ENCODE data around the gene GPSM1.
A peak's percentile ranks its signal among the peaks of the same experiment; 100 is the strongest.

Gene GPSM1

DNA sequence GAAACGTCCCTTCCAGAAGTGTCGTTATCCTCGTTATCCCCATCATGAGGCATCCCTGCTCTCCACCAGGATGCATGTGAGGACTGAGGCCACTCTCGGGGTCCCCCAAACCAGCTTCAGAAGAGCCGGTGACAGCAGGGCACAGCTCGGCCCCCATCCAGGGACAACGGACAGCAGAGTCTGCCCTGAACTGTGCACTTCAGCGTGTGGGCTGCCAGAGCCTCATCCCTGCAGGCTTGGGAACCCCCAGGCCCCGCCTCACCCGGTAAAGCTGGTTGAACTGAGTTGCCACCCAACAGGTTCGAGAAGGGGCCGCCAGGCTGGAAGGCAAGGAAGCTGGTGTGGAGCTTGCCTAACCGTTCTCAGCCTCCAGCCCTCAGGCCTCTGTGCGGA lies 46.8 kb downstream of the GPSM1 start:
- intact Hi-C loops (cut with DNase I) = no loop called here
- no peak for DNase-seq

GRCh38 chr9:136375096-136375495 lies 47.8 kb downstream of the GPSM1 start:
- DNase-seq = no peak
- intact Hi-C loops (cut with DNase I) = no loop called here

DNA sequence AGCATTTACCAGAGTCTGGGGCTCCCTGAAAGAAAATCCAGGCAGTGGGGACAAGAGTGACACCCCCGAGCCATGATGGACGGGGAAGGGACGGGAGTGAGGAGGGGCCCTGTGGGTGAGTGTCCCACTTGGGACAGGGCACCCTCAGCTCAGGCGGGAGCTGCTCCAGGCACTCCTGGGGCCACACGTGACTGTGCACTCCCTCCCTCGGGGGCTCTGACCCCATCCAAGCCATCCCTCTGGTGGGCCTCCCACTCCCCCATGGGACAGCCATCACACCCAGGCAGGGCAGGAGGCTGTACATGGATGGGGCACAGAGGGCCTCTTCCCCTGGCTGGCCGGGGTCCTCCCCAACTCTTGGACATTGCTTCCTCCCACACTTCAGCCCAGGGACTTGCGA lies 49.1 kb downstream of the GPSM1 start:
- DNase-seq = no peak
- intact Hi-C loops (cut with DNase I) = no loop called here

GRCh38 chr9:136377341-136378169 lies 50.2 kb downstream of the GPSM1 start:
- intact Hi-C loops (cut with DNase I) = no loop called here
- peak in 4 of 42 donors; percentile 32 to 61 (median 48) for DNase-seq

GRCh38 chr9:136378170-136379002 lies 51.0 kb downstream of the GPSM1 start:
- intact Hi-C loops (cut with DNase I) = no loop called here
- DNase-seq = no peak

GRCh38 chr9:136379003-136379287 lies 51.6 kb downstream of the GPSM1 start:
- intact Hi-C loops (cut with DNase I) = no loop called here
- DNase-seq = no peak

- no peak for DNase-seq
Measured at GRCh38 chr9:136379401-136379800, 52.1 kb downstream of the GPSM1 start.

DNA sequence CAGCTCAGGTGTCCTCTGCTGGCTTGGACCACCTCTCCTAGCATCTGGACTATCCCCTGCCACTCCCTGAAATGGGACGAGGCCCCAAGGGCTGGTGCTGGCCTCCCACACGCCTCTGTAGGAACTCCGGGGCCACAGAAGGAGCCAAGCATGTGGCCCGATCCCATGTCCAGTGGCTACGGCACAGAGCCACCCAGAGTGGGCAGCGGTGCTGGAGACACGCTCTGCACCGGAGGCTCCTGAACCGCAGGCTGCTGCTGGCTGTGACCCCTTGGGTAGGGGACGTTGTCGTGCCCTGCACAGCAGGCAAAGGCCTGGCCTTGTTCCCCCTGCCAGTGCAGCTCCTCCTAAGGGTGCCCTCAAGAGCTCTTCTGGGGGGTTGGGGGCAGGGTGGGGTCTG lies 52.6 kb downstream of the GPSM1 start:
- intact Hi-C loops (cut with DNase I) = no loop called here
- no peak for DNase-seq

More at GRCh38 chr9:136379401-136379800, 52.1 kb downstream of the GPSM1 start:
- intact Hi-C loops (cut with DNase I) = no loop called here

DNA sequence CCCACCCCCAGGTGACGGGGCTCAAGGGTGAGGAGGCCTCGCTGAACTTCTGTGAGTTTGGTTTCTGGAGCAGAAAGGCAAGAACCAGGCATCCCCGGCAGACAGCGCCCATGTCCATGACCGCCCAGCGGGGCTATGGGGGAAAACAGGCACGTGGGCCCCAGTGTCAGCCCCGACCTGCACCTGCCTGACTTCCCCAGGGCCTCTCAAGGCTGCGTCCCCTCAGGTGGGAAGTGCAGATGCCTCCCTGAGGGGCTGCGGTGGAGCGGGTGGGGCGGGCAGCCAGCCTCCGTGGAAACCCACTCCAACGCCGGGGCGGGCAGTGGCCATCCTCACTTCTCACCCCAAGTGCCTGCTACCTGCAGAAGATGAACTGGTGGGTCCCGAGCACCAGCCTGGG lies 53.0 kb downstream of the GPSM1 start:
- intact Hi-C loops (cut with DNase I) = no loop called here
- DNase-seq = no peak

DNA sequence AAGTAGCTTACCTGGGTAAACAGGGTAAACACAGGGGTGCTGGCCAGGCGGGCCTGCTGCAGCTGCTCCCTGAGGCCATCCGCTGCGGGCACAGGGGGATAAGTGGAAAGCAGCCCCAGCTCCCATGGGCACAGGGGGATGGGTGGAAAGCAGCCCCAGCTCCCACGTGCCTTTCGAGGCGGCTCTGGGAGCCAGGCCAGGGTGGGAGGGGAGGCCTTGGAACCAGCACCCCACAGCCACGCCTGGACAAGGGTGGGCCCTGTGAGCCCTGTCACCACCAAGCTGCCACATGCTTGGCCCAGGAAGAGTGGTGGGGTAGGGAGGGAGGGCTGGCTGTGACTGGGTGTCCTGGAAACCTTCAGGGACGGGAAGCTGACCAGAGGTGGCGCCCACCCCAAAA lies 54.0 kb downstream of the GPSM1 start:
- peak in 9 of 42 donors; percentile 25 to 54 (median 37) for DNase-seq
- intact Hi-C loops (cut with DNase I) = no loop called here

DNA sequence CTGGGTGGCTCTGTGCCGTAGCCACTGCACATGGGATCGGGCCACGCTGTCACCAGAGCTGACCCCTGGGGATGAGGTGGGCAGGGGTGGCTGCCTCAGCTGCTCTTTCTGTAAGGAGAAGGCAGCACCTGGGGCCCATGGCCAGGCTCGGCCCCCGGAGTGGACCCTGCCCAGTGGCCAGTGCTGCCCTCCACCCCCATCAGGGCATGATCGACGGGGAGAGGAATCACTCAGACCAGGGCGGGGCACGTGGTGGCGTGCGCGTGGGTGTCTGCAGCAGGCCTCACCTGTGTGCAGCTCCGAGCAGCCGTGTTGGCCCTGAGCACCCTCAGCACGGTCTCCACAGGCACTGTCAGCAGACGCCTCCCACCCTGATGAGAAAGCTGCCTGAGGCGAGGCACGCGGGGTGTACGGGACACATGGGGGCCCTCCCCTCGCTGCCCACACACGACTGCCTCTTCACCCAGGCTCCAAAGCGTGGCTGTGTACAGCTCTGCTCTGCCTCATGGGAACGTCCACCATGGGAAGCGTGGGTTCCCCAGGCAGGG lies 54.7 kb downstream of the GPSM1 start:
- DNase-seq = peak; percentile 44 to 94 (median 78)
- intact Hi-C loops (cut with DNase I) = no loop called here

- DNase-seq = no peak
- intact Hi-C loops (cut with DNase I) = no loop called here
Measured at GRCh38 chr9:136383436-136383835, 56.1 kb downstream of the GPSM1 start.

DNA sequence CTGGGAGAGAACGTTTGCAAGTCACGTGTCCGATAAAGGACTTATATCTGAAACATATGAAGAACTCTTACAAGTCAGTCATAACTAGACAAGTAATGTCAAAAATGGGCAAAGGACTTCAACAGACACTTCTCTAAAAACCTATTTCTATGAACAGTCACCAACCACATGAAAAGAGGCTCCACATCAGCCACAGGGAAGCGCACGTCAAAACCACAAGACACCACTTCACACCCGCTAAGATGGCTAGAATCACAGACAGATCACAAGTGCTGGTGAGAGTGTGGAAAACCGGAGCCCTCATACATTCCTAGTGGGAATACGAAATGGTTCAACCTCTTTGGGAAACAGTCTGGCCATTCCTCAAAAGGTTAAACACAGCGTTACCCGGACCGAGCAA lies 57.7 kb downstream of the GPSM1 start:
- no peak for DNase-seq
- intact Hi-C loops (cut with DNase I) = no loop called here

DNA sequence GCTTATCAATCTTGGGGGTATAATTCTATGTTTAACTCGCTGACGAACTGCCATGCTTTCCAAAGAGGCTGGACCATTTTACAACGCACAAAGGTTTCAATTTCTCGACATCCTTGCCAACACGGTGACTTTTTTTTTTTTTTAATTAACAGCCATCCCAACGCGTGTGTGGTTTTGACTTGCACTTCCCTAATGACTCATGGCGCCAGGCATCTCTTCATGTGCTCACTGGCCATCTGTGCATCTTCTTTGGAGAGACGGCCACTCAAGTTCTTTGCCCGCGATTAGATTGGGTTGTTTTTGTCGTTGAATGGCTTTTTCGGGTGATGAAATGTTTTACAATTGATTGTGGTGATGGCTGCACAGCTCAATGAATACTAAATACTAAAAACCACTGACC lies 58.7 kb downstream of the GPSM1 start:
- DNase-seq = no peak
- intact Hi-C loops (cut with DNase I) = no loop called here

DNA sequence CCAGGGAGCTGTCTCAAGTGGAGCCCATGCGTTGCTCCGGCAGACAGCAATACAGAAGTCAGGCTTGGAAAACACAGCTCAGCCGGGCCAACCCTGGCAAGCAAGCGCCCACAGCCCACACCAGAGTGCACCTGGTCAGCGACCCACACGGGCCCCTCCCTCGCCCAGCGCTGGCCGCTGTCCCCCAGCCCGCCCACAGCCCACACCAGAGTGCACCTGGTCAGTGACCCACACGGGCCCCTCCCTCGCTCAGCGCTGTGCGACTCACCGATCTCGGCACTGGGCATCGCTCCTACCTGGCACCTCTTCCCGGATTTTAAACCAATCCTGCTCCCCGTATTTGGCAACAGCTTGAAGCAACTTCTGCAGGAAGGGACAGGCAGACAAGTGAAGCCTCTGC lies 59.9 kb downstream of the GPSM1 start:
- DNase-seq = no peak
- intact Hi-C loops (cut with DNase I) = no loop called here

GRCh38 chr9:136389396-136389795 lies 62.1 kb downstream of the GPSM1 start:
- intact Hi-C loops (cut with DNase I) = no loop called here
- peak in 41 of 42 donors; percentile 38 to 91 (median 70) for DNase-seq

DNA sequence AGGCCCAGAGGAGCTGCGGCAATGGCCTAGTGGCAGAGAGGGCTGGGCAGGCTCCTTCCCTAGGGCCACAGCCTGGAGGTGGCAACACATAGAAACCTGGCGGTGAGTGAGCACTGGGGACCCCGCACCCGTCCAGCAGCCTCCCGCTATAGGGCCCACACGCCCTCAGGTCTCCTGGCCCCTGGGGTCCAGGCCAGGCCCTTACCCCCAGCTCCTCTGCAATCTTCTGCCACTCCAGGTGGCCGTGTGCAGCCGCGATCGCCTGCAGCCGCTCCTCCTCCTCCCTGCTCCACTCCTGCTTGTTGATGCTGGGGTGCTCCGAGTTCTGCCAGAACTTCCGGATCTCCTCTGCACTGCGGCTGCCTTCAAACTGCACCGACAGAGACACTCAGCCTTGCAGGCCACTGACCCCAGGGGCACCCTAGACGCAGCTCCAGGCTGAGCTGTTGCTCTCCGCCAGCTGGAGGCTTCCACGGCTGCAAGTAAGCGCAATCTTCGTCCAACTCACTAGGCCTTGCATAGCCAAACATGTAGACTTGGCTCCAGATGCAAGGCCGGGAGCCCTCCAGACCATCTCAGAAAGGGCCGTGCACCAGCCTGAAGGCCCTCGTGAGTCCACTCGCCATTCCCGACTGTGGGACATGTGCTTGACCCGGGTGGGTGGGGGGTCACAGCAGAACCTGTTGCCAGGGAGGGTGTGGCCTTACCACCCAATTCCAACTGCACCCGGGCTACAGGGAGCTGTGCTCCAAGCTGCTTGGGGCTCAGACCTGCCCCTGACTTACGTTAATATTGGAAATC lies 64.6 kb downstream of the GPSM1 start:
- no peak for DNase-seq
- intact Hi-C loops (cut with DNase I) = no loop called here

DNA sequence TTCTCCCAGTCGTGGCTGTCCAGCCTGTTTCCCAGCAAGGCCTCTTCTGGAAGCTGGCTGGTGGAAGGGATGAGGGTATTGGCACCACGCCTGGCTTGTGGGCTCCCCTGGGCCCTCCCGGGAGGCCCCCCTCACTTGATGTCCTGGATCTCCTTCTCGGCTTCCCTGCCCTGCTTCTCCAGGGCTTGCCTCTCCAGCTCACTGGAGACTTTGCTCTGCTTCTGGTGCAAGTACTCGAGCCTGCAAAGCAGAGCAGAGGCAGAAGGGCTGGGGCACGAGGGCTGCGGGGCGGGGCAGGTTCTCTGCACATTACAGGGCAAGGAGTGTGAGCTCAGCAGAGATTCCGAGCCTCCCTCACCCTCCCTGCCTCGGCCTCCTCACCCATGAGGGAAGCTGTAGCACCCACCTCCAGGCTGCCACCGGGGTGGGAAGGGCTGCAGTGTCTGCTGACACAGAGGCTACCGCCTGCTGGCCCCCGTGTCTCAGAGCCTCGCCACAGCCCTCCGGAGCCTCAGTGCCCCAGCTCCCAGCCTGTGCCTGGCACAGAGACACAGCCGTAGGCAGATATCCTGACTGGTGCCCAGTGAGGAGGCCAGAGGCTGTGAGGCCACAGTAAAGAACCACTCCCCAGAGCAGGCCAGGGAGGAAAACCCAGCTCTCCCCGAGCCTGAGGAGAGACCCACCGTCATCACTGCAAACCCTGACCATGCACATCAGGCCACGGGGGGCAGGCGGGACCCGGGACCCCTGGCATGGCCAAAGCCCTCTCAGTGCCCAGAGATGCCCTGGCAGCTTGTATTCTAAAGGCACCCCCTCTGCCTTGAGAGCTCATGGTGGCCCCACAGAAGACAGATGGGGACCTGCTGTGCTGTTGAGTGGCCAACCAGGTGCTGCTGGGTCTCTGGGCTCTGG lies 65.5 kb downstream of the GPSM1 start:
- DNase-seq = peak in 38 of 42 donors; percentile 51 to 93 (median 76)
- intact Hi-C loops (cut with DNase I) = no loop called here
